Activated CD8-positive, alpha-beta memory T cell treated with anti-CD3 and anti-CD28 coated beads, Interleukin-2, amount 10 ng/mL, durations not matched to agents 7 days and 5 days (primary cell): ENCODE data around the gene DNAJB9. TPM values are rescaled to one million over a fixed set of nuclear protein-coding genes. Genes with fewer than 3 reads are reported as not detected.

Experiments
- ATAC-seq: fragments of 150-1000 bp; cut with Tn5 transposase; one replicate; pipeline ENCODE4 v1.10.0; 2021; ENCODE audit warnings: moderate library complexity
- CTCF ChIA-PET: fragments of 350-600 bp; sonication (Branson Sonifier 250); formaldehyde crosslinking; loops from one replicate; lab custom pipeline; 2021; ENCODE audit warnings: antibody characterized with exemption; lab: Charles Lee
- DNase-seq: peaks from one replicate; pipeline ENCODE4 v3.0.0-alpha.2; 2020
- H3K27ac Mint-ChIP-seq: one replicate; pipeline ENCODE4 v1.8.0; 2021; ENCODE audit warnings: mild to moderate bottlenecking, mixed read lengths
- H3K27me3 Mint-ChIP-seq: one replicate; pipeline ENCODE4 v1.8.0; 2021; ENCODE audit warnings: mixed read lengths
- H3K36me3 Mint-ChIP-seq: one replicate; pipeline ENCODE4 v1.8.0; 2021; ENCODE audit warnings: mild to moderate bottlenecking, mixed read lengths
- H3K4me1 Mint-ChIP-seq: one replicate; pipeline ENCODE4 v1.8.0; 2021; ENCODE audit warnings: mixed read lengths
- H3K4me3 Mint-ChIP-seq: one replicate; pipeline ENCODE4 v1.8.0; 2021; ENCODE audit warnings: mild to moderate bottlenecking, moderate library complexity, mixed read lengths
- H3K9me3 Mint-ChIP-seq: one replicate; pipeline ENCODE4 v1.8.0; 2022; ENCODE audit warnings: low read depth, mixed read lengths
- total RNA-seq, 2 experiments: library from RNA; stranded (reverse); gene quantifications; one replicate each; pipeline ENCODE4 v1.2.3, GENCODE V29; 2021

Gene DNAJB9
- total RNA-seq, 2 experiments from 2014 or later, result 5.5 to 11.5 TPM

DNA sequence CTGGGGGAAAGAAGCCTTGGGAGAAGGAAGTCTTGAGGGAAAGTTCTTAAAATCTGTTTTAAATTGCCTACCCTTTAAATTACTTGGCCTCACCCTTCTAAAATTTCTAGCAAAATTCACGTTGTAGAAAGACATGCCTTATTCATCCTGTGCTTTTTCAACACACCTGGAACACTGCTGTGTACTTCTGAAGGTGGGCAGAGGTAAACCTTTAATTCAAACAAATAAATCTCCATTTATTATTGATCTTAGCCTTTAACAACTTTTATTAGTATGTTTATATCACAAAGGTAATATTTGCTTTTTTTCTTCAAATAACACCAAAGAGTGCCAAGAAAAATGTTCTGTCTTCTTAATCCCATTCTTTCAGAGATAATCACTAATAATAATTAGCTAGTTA, 30.7 kb downstream of the DNAJB9 start:
- H3K4me3 Mint-ChIP-seq, result no peak overlapping the region
- H3K27ac Mint-ChIP-seq, result no peak overlapping the region
- no peaks in the 10 kb centered on the region for H3K36me3 Mint-ChIP-seq
- no peaks in the 10 kb centered on the region for H3K9me3 Mint-ChIP-seq
- H3K27me3 Mint-ChIP-seq, result peaks cover 28% of the 10 kb centered on the region
- CTCF ChIA-PET, result no interaction called here
- ATAC-seq (no peak), DNase-seq (no peak)
- peaks cover 7% of the 10 kb centered on the region for H3K4me1 Mint-ChIP-seq

DNA sequence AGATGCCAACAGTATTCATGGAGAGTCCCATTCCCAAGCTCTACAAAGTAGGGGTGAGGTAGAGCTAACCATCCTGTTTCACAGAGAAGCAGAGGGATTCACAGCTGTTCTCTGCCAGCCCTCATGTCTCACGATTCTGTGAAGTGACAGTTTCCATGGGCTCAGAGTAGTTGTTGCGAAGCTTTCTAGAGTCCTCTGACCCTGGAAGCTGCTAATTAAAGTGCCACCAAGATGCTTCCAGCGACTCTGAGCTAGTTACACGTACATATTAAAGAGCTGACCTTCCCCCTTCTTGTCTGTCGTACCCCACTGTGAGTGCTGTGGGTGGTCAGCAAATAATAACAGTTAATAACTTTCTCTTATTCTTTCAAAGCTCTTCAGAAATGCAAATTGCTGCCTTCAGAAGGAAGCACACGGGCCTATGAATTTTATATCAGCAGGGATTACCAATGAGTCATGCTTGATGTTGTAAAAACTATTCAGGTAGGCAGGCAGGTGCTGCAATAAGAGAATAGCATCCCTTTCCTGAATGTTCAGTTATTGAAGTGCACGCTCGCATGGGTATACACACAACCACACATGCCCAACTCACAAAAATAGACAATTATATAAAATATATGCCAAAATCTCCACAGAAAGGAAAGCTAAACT, 34.1 kb downstream of the DNAJB9 start:
- peaks cover 21% of the 10 kb centered on the region for H3K27me3 Mint-ChIP-seq
- no peaks in the 10 kb centered on the region for H3K36me3 Mint-ChIP-seq
- no peak for DNase-seq
- peaks cover 16% of the 10 kb centered on the region for H3K4me1 Mint-ChIP-seq
- H3K9me3 Mint-ChIP-seq, result no peaks in the 10 kb centered on the region
- H3K4me3 Mint-ChIP-seq, result no peak overlapping the region
- CTCF ChIA-PET, result no interaction called here
- H3K27ac Mint-ChIP-seq, result no peak overlapping the region
- no peak for ATAC-seq

DNA sequence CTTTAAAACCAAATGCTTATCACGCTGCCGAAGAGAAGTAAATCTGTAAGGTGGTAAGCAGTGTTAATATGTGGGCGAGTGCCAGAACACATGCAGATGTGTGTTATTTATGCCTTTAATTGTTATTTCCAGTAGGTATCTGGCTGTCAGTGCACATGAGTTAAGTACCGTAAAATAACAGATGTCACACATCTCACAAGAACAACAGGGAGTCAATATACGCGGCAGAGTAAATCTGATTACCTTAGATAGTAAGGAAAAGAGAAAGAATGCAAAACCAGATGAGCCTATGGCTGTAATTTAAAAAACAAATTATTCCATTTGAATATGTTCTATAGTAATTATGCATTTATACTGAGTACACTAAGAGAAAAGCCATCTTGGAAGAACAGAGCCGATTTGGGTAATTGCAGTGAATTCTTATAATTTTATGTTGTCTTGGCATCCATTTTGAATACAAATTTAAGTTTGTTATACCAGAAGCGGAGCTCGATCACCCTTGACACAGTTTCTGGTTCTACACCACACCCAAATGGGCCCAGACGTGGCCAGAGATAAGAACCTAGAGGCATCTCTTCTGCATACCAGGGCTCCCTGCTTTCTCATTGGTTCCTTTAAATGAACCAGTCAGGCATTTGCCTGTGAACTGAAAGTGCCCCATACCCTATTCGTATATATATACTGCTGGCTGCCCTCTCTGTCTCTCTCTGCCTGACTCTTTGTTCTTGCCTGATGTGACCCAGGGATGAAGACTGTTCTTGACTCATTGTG, 34.8 kb downstream of the DNAJB9 start:
- CTCF ChIA-PET, result no interaction called here
- peaks cover 13% of the 10 kb centered on the region for H3K27me3 Mint-ChIP-seq
- DNase-seq, result no peak
- H3K36me3 Mint-ChIP-seq, result no peaks in the 10 kb centered on the region
- H3K4me1 Mint-ChIP-seq, result peaks cover 16% of the 10 kb centered on the region
- H3K4me3 Mint-ChIP-seq, result no peak overlapping the region
- no peak for ATAC-seq
- no peaks in the 10 kb centered on the region for H3K9me3 Mint-ChIP-seq
- H3K27ac Mint-ChIP-seq, result no peak overlapping the region

DNA sequence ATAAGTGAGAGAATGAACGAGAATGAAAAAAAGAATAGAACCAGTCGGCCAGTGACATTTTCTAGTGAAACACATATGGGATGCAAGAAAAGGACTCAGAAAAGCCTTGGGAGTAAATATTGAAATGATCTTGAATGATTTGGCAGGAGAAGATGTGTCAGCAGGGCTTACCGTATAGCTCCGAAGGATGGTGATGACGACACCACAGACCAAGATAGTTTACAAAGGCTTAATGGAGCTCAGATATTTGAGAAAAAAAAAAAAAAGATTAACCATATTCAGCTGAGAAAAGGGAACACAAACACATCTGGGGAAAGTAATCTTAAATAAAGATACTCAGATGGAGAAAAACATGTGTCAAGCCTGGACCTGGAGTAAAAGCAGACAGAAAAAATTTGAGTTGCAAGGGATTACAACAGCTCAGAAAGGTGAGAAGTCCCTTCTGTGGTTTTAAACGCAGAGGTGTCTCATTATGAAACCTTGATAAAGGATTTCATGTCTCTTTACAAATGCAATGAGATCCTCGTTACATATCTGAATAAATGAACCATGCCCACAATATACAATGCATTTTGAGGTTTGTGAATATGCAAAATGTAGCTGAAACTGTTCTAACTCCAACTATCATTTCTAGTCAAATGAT, 36.0 kb downstream of the DNAJB9 start:
- Mint-ChIP-seq H3K4me3 (no peak overlapping the region), H3K27ac (peak overlapping the region; percentile 49), H3K36me3 (no peaks in the 10 kb centered on the region), H3K27me3 (peaks cover 6% of the 10 kb centered on the region), H3K4me1 (peaks cover 16% of the 10 kb centered on the region), H3K9me3 (no peaks in the 10 kb centered on the region)
- DNase-seq (no peak), ATAC-seq (peak; percentile 67)
- CTCF ChIA-PET, result interaction anchor here (0.6 kb wide), 1 partner anchor 9 kb away, joined by 4 read pairs; no protein-coding TSS in a partner anchor

DNA sequence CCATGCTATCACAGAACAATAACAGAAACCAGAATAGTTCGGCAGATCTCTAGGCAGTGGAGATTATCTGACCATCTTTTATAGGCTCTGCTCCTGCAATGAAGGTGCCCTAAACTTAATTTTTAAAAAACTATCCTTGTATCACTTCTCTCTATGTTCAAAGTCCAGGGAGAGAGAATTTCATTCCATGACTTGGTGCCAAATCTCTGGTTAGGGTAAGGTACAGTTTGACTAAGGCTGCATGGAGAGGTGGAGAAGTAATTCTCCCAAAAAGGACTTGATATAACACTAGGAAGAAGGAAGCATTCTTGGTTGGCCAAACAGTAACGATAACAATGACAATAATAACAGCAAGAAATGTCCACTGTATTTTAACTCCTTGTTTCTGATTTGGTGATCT, 40.0 kb downstream of the DNAJB9 start:
- Mint-ChIP-seq H3K36me3 (no peaks in the 10 kb centered on the region), H3K9me3 (no peaks in the 10 kb centered on the region), H3K4me3 (no peak overlapping the region), H3K27ac (no peak overlapping the region), H3K4me1 (peaks cover 16% of the 10 kb centered on the region), H3K27me3 (peaks cover 5% of the 10 kb centered on the region)
- DNase-seq (no peak), ATAC-seq (no peak)
- CTCF ChIA-PET, result no interaction called here

DNA sequence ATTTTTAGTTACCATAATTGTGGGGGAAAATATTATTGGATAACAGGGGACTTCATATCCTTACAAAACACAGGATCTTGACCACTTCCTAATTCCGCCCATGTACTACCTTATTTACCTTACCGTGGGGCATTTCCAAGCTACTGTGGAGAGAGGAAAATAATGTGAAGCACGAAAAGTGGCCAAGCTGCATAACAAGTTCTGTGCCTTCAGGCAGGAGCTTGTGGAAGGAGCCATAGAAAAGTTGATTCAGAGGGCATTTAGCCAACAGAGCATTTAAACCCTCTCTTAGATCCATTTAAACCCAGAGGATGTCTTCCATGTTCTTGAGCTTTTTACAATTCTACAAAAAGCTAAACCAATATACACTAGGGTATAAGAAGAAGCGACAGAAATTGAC, 41.6 kb downstream of the DNAJB9 start:
- CTCF ChIA-PET, result interaction anchor here (1.0 kb wide), 2 partner anchors 10 to 11 kb away, joined by 3 read pairs; no protein-coding TSS in a partner anchor
- no peaks in the 10 kb centered on the region for H3K9me3 Mint-ChIP-seq
- H3K4me1 Mint-ChIP-seq, result peaks cover under 1% of the 10 kb centered on the region
- H3K27me3 Mint-ChIP-seq, result peaks cover 5% of the 10 kb centered on the region
- ATAC-seq, result no peak
- no peak overlapping the region for H3K4me3 Mint-ChIP-seq
- DNase-seq, result no peak
- no peak overlapping the region for H3K27ac Mint-ChIP-seq
- no peaks in the 10 kb centered on the region for H3K36me3 Mint-ChIP-seq

DNA sequence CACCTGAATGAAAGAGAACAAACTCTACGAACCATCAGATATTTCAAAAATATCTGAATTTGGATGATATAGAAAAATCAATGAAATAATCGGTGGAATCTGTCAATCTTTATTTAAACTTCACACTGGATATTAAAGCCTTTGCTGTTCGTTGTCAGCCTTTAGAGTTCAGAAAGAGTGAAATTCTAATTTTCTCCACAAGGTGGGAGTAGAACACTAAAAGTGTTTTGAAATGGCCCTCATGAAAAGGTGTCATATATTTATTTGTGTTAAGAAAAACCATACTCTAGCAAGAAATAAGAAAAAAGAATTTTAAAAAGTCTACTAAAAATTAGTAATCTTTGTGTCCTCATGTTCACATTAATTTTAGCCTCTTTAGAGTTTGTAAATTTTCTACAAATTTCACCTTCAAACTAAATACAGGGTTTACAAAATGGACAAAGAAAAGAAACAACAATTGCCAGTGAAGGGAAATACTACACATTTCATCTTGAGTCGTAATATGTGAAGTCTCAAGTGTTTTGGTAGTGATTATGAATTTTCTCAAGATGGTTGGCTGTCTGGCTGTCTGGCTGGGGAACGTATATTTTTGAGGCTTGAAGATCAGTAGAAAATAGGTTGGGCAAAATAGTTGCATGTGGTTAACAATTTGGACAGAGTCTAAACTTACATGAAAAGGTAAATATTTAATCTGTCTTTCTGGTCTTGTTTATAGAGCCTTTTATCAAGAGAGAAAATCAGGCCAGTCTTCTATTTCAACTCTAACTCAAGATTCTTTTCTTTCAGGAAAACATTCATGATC, 43.7 kb downstream of the DNAJB9 start:
- H3K4me3 Mint-ChIP-seq, result no peak overlapping the region
- CTCF ChIA-PET, result no interaction called here
- H3K9me3 Mint-ChIP-seq, result no peaks in the 10 kb centered on the region
- H3K27ac Mint-ChIP-seq, result no peak overlapping the region
- peak; percentile 63 for ATAC-seq
- DNase-seq, result no peak
- no peaks in the 10 kb centered on the region for H3K36me3 Mint-ChIP-seq
- H3K27me3 Mint-ChIP-seq, result peaks cover 9% of the 10 kb centered on the region
- H3K4me1 Mint-ChIP-seq, result no peaks in the 10 kb centered on the region

DNA sequence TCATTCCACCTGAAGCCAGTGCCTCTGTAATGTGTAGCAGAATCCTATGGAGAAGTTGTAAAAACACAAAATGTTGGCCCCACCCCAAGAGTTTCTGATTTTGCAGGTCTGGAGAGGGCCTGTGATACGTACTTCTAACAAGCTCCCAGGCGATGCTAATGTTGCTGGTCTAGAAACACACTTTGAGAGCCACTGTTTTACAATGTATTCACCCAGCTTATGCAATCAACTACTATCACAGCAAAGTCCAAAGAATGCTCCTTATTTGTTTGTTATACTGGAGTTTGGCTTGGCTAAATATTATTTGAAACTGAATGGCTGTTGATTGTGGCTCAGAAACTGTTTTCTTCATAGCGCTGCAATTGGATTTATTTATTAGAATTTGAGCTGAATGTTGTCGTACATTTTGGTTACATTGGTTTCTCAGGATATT, 44.3 kb downstream of the DNAJB9 start:
- CTCF ChIA-PET, result no interaction called here
- no peak for DNase-seq
- H3K27ac Mint-ChIP-seq, result no peak overlapping the region
- H3K4me1 Mint-ChIP-seq, result no peaks in the 10 kb centered on the region
- no peak for ATAC-seq
- H3K4me3 Mint-ChIP-seq, result no peak overlapping the region
- no peaks in the 10 kb centered on the region for H3K9me3 Mint-ChIP-seq
- no peaks in the 10 kb centered on the region for H3K36me3 Mint-ChIP-seq
- peaks cover 11% of the 10 kb centered on the region for H3K27me3 Mint-ChIP-seq

DNA sequence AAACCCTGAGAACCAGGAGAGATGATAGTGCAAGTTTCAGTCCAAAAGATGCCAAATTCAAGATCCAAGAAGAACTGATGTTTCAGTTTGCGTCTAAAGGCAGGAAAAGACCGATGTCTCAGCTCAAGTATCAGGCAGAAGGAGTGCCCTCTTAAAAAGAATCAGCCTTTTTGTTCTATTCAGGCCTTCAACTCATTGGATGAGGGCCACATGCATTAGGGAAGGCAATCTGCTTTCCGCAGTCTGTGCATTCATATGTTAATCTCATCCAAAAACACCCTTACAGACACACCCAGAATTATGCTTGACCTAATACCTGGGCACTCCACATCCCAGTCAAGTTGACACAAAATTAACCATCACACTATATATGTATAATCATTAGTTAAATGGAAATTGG, 45.2 kb downstream of the DNAJB9 start:
- Mint-ChIP-seq H3K27ac (no peak overlapping the region), H3K27me3 (peaks cover 11% of the 10 kb centered on the region), H3K4me1 (no peaks in the 10 kb centered on the region), H3K9me3 (no peaks in the 10 kb centered on the region), H3K4me3 (no peak overlapping the region), H3K36me3 (no peaks in the 10 kb centered on the region)
- DNase-seq (no peak), ATAC-seq (no peak)
- CTCF ChIA-PET, result interaction anchor here (0.6 kb wide), 1 partner anchor 9 kb away, joined by 4 read pairs; no protein-coding TSS in a partner anchor

DNA sequence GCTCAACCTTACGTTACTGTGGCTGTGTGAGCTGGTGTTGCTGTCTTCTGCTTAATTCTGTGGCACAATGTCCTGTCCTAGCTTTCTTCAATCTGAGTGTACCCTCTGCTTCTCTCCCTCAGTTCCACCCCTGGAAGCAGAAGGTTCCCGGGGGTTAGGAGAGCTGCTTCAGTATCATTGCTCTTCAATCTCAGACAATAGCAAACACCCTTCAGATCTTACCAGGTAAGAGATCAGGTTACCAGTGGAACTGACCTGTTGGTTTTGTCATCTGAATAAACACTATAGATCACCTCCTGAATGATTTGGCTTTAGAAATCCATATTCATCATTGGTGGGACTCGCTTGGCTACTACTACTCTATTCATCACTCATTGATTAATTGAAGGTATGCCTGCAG, 48.4 kb downstream of the DNAJB9 start:
- no peak overlapping the region for H3K4me3 Mint-ChIP-seq
- peaks cover 24% of the 10 kb centered on the region for H3K27me3 Mint-ChIP-seq
- CTCF ChIA-PET, result no interaction called here
- no peaks in the 10 kb centered on the region for H3K36me3 Mint-ChIP-seq
- DNase-seq, result no peak
- H3K9me3 Mint-ChIP-seq, result no peaks in the 10 kb centered on the region
- no peaks in the 10 kb centered on the region for H3K4me1 Mint-ChIP-seq
- ATAC-seq, result no peak
- no peak overlapping the region for H3K27ac Mint-ChIP-seq

DNA sequence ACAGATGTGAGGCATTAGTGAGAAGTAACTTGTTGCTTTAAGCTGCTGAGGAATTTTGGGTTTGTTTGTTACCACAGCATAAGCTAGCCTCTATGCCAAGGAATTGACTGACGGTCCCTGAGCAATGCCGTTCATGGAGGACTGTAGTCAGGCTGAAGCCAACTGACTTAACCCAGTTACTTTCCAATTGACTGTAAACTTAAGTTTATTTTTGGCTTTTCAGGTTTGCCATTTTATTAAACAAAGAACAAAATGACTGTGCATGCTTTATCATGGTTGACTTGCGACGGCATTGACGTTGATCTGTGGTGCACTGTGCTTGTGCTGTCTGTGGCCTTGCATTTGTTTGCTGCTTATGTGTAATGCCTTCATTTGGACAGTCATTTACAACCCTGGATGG, 53.5 kb downstream of the DNAJB9 start:
- no peaks in the 10 kb centered on the region for H3K9me3 Mint-ChIP-seq
- CTCF ChIA-PET, result no interaction called here
- peaks cover 36% of the 10 kb centered on the region for H3K27me3 Mint-ChIP-seq
- DNase-seq (no peak), ATAC-seq (peak; percentile 55)
- H3K4me1 Mint-ChIP-seq, result no peaks in the 10 kb centered on the region
- no peak overlapping the region for H3K27ac Mint-ChIP-seq
- H3K36me3 Mint-ChIP-seq, result no peaks in the 10 kb centered on the region
- H3K4me3 Mint-ChIP-seq, result no peak overlapping the region
